Gastroesophageal sphincter (tissue), 4 donors: ENCODE data around the gene L3MBTL1. TPM values are rescaled to one million over a fixed set of nuclear protein-coding genes. Genes with fewer than 3 reads are reported as not detected.

ENCODE experiments used
- ATAC-seq: fragments of 150-250 bp; one replicate; pipeline ENCODE4 v1.9.1; 2016; ENCODE audit warnings: mild to moderate bottlenecking, moderate library complexity
- H3K27ac ChIP-seq, 4 donors: fragments of 200-600 bp; sonication (generic) in 3 of 4; 1 replicate in 3 of 4; 2 replicates in 1 of 4; pipeline ENCODE4 v1.5.1; 2016 to 2019
- H3K27me3 ChIP-seq: fragments of 200-600 bp; sonication (generic); one replicate; pipeline ENCODE4 v1.5.1; 2019
- H3K36me3 ChIP-seq, 2 donors: fragments of 200-600 bp; sonication (generic); one replicate each; pipeline ENCODE4 v1.5.1; 2019; ENCODE audit warnings: control low read depth in 1 of 2
- H3K4me1 ChIP-seq, 3 donors: fragments of 200-600 bp; sonication (generic); 1 replicate in 2 of 3; 2 replicates in 1 of 3; pipeline ENCODE4 v1.5.1; 2016 to 2019; ENCODE audit warnings: control low read depth in 2 of 3
- H3K4me3 ChIP-seq, 2 donors: fragments of 200-600 bp; sonication (generic); one replicate each; pipeline ENCODE4 v1.5.1; 2019; ENCODE audit warnings: mild to moderate bottlenecking in 1 of 2, moderate library complexity in 1 of 2
- H3K9me3 ChIP-seq, 3 donors: fragments of 200-600 bp; sonication (generic); one replicate each; pipeline ENCODE4 v1.5.1; 2017 to 2019; ENCODE audit warnings: control low read depth in 2 of 3
- EP300 ChIP-seq: sonication (generic); formaldehyde crosslinking; IDR thresholded peaks from one replicate; pipeline ENCODE4 v1.6.1; 2017; ENCODE audit warnings: antibody characterized with exemption, mild to moderate bottlenecking
- POLR2A ChIP-seq, 2 donors: fragments of 450-650 bp; IDR thresholded peaks; one replicate each; pipeline ENCODE4 v1.6.1; 2017; ENCODE audit warnings: antibody characterized with exemption in 2 of 2, mild to moderate bottlenecking in 2 of 2, moderate library complexity in 1 of 2
- POLR2AphosphoS5 ChIP-seq: sonication (generic); formaldehyde crosslinking; IDR thresholded peaks from one replicate; pipeline ENCODE4 v1.6.1; 2017; ENCODE audit warnings: antibody characterized with exemption
- WGBS, 2 donors: methylation state at CpG; one replicate each; pipeline ENCODE4 v1.1.5; 2018; ENCODE audit warnings: low coverage in 1 of 2; 5-methylcytosine and 5-hydroxymethylcytosine counted together
- total RNA-seq, 4 donors: library from RNA; depleted of rRNA; stranded (reverse); fragments of >200 nt; gene quantifications; one replicate each; pipeline ENCODE4 v1.1.0, GENCODE V29; 2016
- TF ChIP-seq, protein P1 (sequence below), 4 experiments: fragments of 200-600 bp in 2 of 4; fragments of 450-650 bp in 2 of 4; sonication (generic) in 1 of 4; IDR thresholded peaks; one replicate each; pipeline ENCODE4 v1.5.1; 2017 to 2019; ENCODE audit warnings: antibody characterized with exemption in 4 of 4, mild to moderate bottlenecking in 2 of 4, moderate library complexity in 2 of 4

Gene L3MBTL1
- total RNA-seq, 4 donors from 2014 or later = 7.5 to 34.7 (median 15.7) TPM

DNA sequence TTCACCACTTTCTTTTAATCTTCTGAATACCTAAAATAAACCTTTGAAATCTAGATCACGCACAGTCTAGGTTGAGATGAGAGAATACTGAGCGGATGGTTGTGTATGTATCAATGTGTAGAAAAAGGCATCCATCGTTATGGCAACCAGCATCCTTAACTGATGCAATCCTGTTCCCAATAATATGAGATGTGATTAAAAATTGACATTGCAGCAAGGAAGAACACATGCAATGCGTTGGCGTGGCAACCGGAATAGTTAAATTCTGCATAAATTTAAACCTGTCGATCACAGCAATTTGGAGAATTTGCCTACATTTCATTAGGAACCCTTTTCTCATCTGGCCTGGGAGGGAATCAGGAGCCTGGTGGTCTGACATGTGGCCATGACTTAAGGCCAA is 1.3 kb upstream of the L3MBTL1 start:
- Histone ChIP-seq H3K27me3 (peaks cover 21% of the 10 kb centered on the region), H3K4me1 (peaks cover 0 to 17% (median 4%) of the 10 kb centered on the region in 3 donors), H3K27ac (no peak overlapping the region), H3K36me3 (no peaks in the 10 kb centered on the region), H3K9me3 (no peaks in the 10 kb centered on the region), H3K4me3 (no peak overlapping the region)
- 87 to 90% methylated on average over 5 to 7 of the region's 7 CpGs for WGBS, 2 donors
- ATAC-seq = no peak
- TF ChIP-seq, protein P1, sequence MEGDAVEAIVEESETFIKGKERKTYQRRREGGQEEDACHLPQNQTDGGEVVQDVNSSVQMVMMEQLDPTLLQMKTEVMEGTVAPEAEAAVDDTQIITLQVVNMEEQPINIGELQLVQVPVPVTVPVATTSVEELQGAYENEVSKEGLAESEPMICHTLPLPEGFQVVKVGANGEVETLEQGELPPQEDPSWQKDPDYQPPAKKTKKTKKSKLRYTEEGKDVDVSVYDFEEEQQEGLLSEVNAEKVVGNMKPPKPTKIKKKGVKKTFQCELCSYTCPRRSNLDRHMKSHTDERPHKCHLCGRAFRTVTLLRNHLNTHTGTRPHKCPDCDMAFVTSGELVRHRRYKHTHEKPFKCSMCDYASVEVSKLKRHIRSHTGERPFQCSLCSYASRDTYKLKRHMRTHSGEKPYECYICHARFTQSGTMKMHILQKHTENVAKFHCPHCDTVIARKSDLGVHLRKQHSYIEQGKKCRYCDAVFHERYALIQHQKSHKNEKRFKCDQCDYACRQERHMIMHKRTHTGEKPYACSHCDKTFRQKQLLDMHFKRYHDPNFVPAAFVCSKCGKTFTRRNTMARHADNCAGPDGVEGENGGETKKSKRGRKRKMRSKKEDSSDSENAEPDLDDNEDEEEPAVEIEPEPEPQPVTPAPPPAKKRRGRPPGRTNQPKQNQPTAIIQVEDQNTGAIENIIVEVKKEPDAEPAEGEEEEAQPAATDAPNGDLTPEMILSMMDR (IDR thresholded peaks at IDR 0.05) = no peak
- TF ChIP-seq POLR2AphosphoS5 (no peak), POLR2A (IDR thresholded peaks at IDR 0.05) (no peak), EP300 (no peak)

- Histone ChIP-seq H3K4me3 (peak overlapping the region; percentile 38 to 59), H3K9me3 (no peaks in the 10 kb centered on the region), H3K4me1 (peaks cover 0 to 23% (median 7%) of the 10 kb centered on the region in 3 donors), H3K27ac (no peak overlapping the region), H3K27me3 (peaks cover 21% of the 10 kb centered on the region), H3K36me3 (no peaks in the 10 kb centered on the region)
- TF ChIP-seq POLR2AphosphoS5 (no peak), EP300 (no peak), POLR2A (IDR thresholded peaks at IDR 0.05) (no peak)
- TF ChIP-seq, protein P1 (IDR thresholded peaks at IDR 0.05) = no peak
- WGBS, 2 donors = 8 to 10% methylated on average over 3 to 12 of the region's 22 CpGs
- ATAC-seq = no peak
Observed at GRCh38 chr20:43508106-43508505, 609 bp downstream of the L3MBTL1 start.

DNA sequence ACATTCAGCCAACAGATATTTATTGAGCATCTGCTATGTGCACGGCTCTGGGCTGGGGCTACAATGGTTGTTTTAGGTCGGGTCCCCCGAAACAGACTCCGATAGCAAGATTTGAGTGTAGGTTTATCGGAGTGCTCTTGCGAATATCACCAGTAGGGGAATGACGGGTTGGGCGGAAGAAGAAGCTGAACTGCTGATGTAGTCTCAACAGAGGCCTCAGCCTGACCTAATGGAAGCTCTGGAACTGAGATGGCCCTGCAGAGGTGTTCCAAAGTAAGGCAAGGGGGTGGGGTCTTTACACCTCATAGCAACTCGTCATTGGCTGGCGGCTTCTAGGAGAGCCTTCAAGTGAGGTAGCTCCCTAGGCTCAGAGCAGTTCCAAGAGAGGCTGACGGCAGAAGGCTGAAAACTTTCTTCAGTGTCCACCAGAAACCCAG is 1.1 kb downstream of the L3MBTL1 start:
- ATAC-seq = no peak
- Histone ChIP-seq H3K27me3 (peaks cover 21% of the 10 kb centered on the region), H3K27ac (no peak overlapping the region), H3K9me3 (no peaks in the 10 kb centered on the region), H3K4me1 (peaks cover 0 to 28% (median 10%) of the 10 kb centered on the region in 3 donors), H3K36me3 (no peaks in the 10 kb centered on the region), H3K4me3 (peak overlapping the region in 1 of 2 donors; percentile 59)
- 64 to 74% methylated on average over 5 to 11 of the region's 11 CpGs for WGBS, 2 donors
- TF ChIP-seq POLR2A (IDR thresholded peaks at IDR 0.05) = no peak
- TF ChIP-seq, protein P1 (IDR thresholded peaks at IDR 0.05) = no peak
- TF ChIP-seq POLR2AphosphoS5 = no peak
- no peak for TF ChIP-seq EP300

DNA sequence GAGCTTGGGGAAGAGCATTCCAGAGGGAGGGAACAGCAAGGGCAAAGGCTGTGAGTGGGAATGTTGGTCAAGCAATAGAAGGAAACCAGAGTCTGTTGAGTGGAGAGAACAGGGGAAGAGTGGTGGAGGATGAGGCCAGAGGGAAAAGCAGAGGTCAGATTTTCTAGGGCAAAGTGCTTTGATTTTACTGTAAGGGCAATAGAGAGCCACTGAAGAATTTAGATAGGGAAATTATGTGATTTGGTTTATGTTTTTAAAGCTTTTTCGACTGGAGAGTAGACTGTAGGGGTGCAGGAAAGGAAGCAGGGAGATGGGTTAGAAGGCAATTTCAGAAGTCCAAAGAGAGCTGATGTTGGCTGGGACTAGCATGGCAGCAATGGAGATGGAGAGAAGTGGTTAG is 4.4 kb downstream of the L3MBTL1 start:
- no peak for ATAC-seq
- WGBS, 2 donors = 67 to 80% methylated on average over 1 of the region's 1 CpG
- Histone ChIP-seq H3K27me3 (peaks cover 21% of the 10 kb centered on the region), H3K27ac (no peak overlapping the region), H3K4me3 (no peak overlapping the region), H3K36me3 (no peaks in the 10 kb centered on the region), H3K4me1 (peaks cover 0 to 39% (median 10%) of the 10 kb centered on the region in 3 donors), H3K9me3 (no peaks in the 10 kb centered on the region)
- TF ChIP-seq, protein P1 (IDR thresholded peaks at IDR 0.05) = no peak
- TF ChIP-seq POLR2AphosphoS5 = no peak
- no peak for TF ChIP-seq POLR2A (IDR thresholded peaks at IDR 0.05)
- TF ChIP-seq EP300 = no peak

DNA sequence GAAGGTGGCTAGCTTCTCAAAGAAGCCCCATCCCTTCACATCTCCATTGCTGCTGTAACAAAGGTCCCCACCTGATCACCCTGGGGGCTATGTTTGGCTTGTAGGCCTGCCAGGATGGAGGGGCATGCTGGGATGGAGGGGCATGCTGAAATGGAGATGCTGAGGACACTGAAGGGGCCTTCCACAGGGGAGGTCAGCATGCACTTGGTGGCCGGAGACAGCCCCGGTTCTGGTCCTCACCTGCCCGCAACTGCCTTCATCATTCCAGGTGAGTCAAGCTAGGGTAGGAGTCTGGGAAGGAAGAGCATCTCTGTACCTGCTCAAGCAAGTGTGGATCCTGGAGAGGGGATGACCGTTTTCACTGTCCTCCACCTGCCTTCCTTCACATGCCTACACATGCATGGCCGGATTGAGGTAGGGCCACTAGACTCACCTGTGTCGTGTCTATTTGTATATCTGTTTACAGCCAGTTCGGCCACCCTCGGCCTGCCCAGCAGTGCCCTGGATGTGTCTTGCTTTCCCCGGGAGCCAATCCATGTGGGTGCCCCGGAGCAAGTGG is 6.0 kb downstream of the L3MBTL1 start:
- no peaks in the 10 kb centered on the region for H3K9me3 ChIP-seq
- no peak for ATAC-seq
- H3K27ac ChIP-seq = peak overlapping the region in 3 of 4 donors; percentile 72 to 83 (median 78)
- peaks cover 0 to 23% (median 6%) of the 10 kb centered on the region in 3 donors for H3K4me1 ChIP-seq
- peak overlapping the region; percentile 19 to 63 for H3K4me3 ChIP-seq
- TF ChIP-seq POLR2A (IDR thresholded peaks at IDR 0.05) = peak in 1 of 2 donors; percentile 36
- TF ChIP-seq, protein P1 (IDR thresholded peaks at IDR 0.05) = no peak
- WGBS, 2 donors = no CpG with 5 or more reads among the region's 10 CpGs
- H3K36me3 ChIP-seq = peaks cover 0 to 12% of the 10 kb centered on the region in 2 donors
- H3K27me3 ChIP-seq = peaks cover 5% of the 10 kb centered on the region
